ENCODE results near the gene PLEKHG4B. TPM values are rescaled to one million over a fixed set of nuclear protein-coding genes. Genes with fewer than 3 reads are reported as not detected.
"Not testable (repeated sequence)": the region's sequence is repeated elsewhere in the genome, so short reads cannot be mapped to it uniquely, and the experiment has no call there.

The PLEKHG4B gene
- total RNA-seq, 2 donors from 2014 or later = 0.08 to 0.48 TPM

GRCh38 chr5:102411-103043, 10.6 kb downstream of the PLEKHG4B start:
- Histone ChIP-seq H3K36me3 (no peaks in the 10 kb centered on the region), H3K4me1 (no peaks in the 10 kb centered on the region), H3K4me3 (no peak overlapping the region), H3K27me3 (no peaks in the 10 kb centered on the region), H3K27ac (no peak overlapping the region), H3K9me3 (no peaks in the 10 kb centered on the region)
- no peak for TF ChIP-seq CTCF (IDR thresholded peaks at IDR 0.05)
- no peak for DNase-seq (ENCODE audit: low spot score)

GRCh38 chr5:104106-104505, 12.1 kb downstream of the PLEKHG4B start:
- not testable (repeated sequence) for DNase-seq (ENCODE audit: low spot score); H3K27me3 ChIP-seq; H3K4me3 ChIP-seq; H3K27ac ChIP-seq; H3K4me1 ChIP-seq; H3K36me3 ChIP-seq; H3K9me3 ChIP-seq

- H3K4me3 ChIP-seq = no peak overlapping the region
- no peak overlapping the region for H3K27ac ChIP-seq
- no peaks in the 10 kb centered on the region for H3K9me3 ChIP-seq
- no peaks in the 10 kb centered on the region for H3K4me1 ChIP-seq
- no peak for DNase-seq (ENCODE audit: low spot score)
- H3K36me3 ChIP-seq = no peaks in the 10 kb centered on the region
- no peak for TF ChIP-seq CTCF (IDR thresholded peaks at IDR 0.05)
- no peaks in the 10 kb centered on the region for H3K27me3 ChIP-seq
Measured at GRCh38 chr5:104778-105296, 12.9 kb downstream of the PLEKHG4B start.

GRCh38 chr5:105504-106070, 13.6 kb downstream of the PLEKHG4B start:
- no peak for DNase-seq (ENCODE audit: low spot score)
- H3K4me1 ChIP-seq = no peaks in the 10 kb centered on the region
- H3K27me3 ChIP-seq = no peaks in the 10 kb centered on the region
- no peaks in the 10 kb centered on the region for H3K36me3 ChIP-seq
- no peak overlapping the region for H3K27ac ChIP-seq
- H3K4me3 ChIP-seq = no peak overlapping the region
- no peak for TF ChIP-seq CTCF (IDR thresholded peaks at IDR 0.05)
- no peaks in the 10 kb centered on the region for H3K9me3 ChIP-seq

GRCh38 chr5:106587-106986, 14.6 kb downstream of the PLEKHG4B start:
- no peaks in the 10 kb centered on the region for H3K4me1 ChIP-seq
- no peaks in the 10 kb centered on the region for H3K36me3 ChIP-seq
- H3K27me3 ChIP-seq = no peaks in the 10 kb centered on the region
- H3K4me3 ChIP-seq = no peak overlapping the region
- no peak for DNase-seq (ENCODE audit: low spot score)
- no peak overlapping the region for H3K27ac ChIP-seq
- TF ChIP-seq CTCF (IDR thresholded peaks at IDR 0.05) = no peak
- no peaks in the 10 kb centered on the region for H3K9me3 ChIP-seq

- no peaks in the 10 kb centered on the region for H3K9me3 ChIP-seq
- H3K4me1 ChIP-seq = no peaks in the 10 kb centered on the region
- DNase-seq (ENCODE audit: low spot score) = no peak
- no peaks in the 10 kb centered on the region for H3K27me3 ChIP-seq
- H3K27ac ChIP-seq = no peak overlapping the region
- no peak overlapping the region for H3K4me3 ChIP-seq
- no peaks in the 10 kb centered on the region for H3K36me3 ChIP-seq
- no peak for TF ChIP-seq CTCF (IDR thresholded peaks at IDR 0.05)
Measured at GRCh38 chr5:107526-107925, 15.6 kb downstream of the PLEKHG4B start.

Data from right atrium auricular region (tissue), 2 donors.